H9 (cell line): ENCODE data around the gene DCC. TPM values are rescaled to one million over a fixed set of nuclear protein-coding genes. Genes with fewer than 3 reads are reported as not detected.

ENCODE experiments used
- DNase-seq: peaks from one replicate; pipeline ENCODE4 v3.0.0-alpha.2; 2017
- H2AFZ ChIP-seq: one replicate; pipeline ENCODE4 v1.6.1; 2013; ENCODE audit warnings: mild to moderate bottlenecking, low read length, control low read depth, moderate library complexity
- H2AK5ac ChIP-seq: 2 replicates; pipeline ENCODE4 v1.6.1; 2013; ENCODE audit warnings: low read length, control low read depth, mixed read lengths; ENCODE audit not compliant: insufficient read length
- H2BK120ac ChIP-seq: one replicate; pipeline ENCODE4 v1.6.1; 2013; ENCODE audit warnings: low read depth, mild to moderate bottlenecking, low read length, control low read depth, inconsistent platforms; ENCODE audit not compliant: poor library complexity, severe bottlenecking
- H2BK12ac ChIP-seq: 2 replicates; pipeline ENCODE4 v1.6.1; 2013; ENCODE audit warnings: low read length, control low read depth, mixed read lengths, low read depth; ENCODE audit not compliant: insufficient read length
- H2BK15ac ChIP-seq: 2 replicates; pipeline ENCODE4 v1.6.1; 2013; ENCODE audit warnings: low read depth, low read length, control low read depth
- H2BK20ac ChIP-seq: one replicate; pipeline ENCODE4 v1.6.1; 2013; ENCODE audit warnings: low read depth, mild to moderate bottlenecking, low read length, control low read depth, inconsistent platforms; ENCODE audit not compliant: poor library complexity, severe bottlenecking
- H2BK5ac ChIP-seq: 2 replicates; pipeline ENCODE4 v1.6.1; 2013; ENCODE audit warnings: low read length, control low read depth, mixed read lengths; ENCODE audit not compliant: insufficient read length
- H3K14ac ChIP-seq: 2 replicates; pipeline ENCODE4 v1.6.1; 2013; ENCODE audit warnings: low read length, control low read depth; ENCODE audit not compliant: insufficient read depth
- H3K18ac ChIP-seq: 2 replicates; pipeline ENCODE4 v1.6.1; 2013; ENCODE audit warnings: low read depth, mild to moderate bottlenecking, mixed read lengths, low read length, control low read depth; ENCODE audit not compliant: insufficient read length
- H3K23ac ChIP-seq: 2 replicates; pipeline ENCODE4 v1.6.1; 2013; ENCODE audit warnings: low read length, control low read depth, mixed read lengths, low read depth; ENCODE audit not compliant: insufficient read length
- H3K23me2 ChIP-seq: 2 replicates; pipeline ENCODE4 v1.6.1; 2013; ENCODE audit warnings: low read depth, mild to moderate bottlenecking, mixed read lengths, low read length, control low read depth; ENCODE audit not compliant: insufficient read length, poor library complexity, severe bottlenecking
- H3K27ac ChIP-seq: 2 replicates; pipeline ENCODE4 v1.5.1; 2013; ENCODE audit warnings: low read length, control low read depth, mixed read lengths, low read depth; ENCODE audit not compliant: insufficient read length
- H3K27me3 ChIP-seq: 2 replicates; pipeline ENCODE4 v1.6.1; 2013; ENCODE audit warnings: low read length, control low read depth, inconsistent platforms; ENCODE audit not compliant: insufficient read depth
- H3K4ac ChIP-seq: 2 replicates; pipeline ENCODE4 v1.6.1; 2013; ENCODE audit warnings: low read depth, mild to moderate bottlenecking, control low read depth, inconsistent platforms, low read length, moderate library complexity
- H3K4me1 ChIP-seq: 2 replicates; pipeline ENCODE4 v1.6.1; 2013; ENCODE audit warnings: low read length, control low read depth, inconsistent platforms; ENCODE audit not compliant: insufficient read depth
- H3K4me2 ChIP-seq: 2 replicates; pipeline ENCODE4 v1.6.1; 2013; ENCODE audit warnings: low read length, control low read depth, mixed read lengths; ENCODE audit not compliant: insufficient read length, insufficient read depth
- H3K56ac ChIP-seq: 2 replicates; pipeline ENCODE4 v1.6.1; 2013; ENCODE audit warnings: low read depth, mild to moderate bottlenecking, mixed read lengths, low read length, control low read depth; ENCODE audit not compliant: insufficient read length
- H3K79me1 ChIP-seq: 2 replicates; pipeline ENCODE4 v1.6.1; 2013; ENCODE audit warnings: low read depth, mild to moderate bottlenecking, moderate library complexity, low read length, control low read depth, inconsistent platforms; ENCODE audit not compliant: insufficient read depth, poor library complexity, severe bottlenecking
- H3K79me2 ChIP-seq: 2 replicates; pipeline ENCODE4 v1.6.1; 2013; ENCODE audit warnings: low read length, control low read depth, inconsistent platforms; ENCODE audit not compliant: insufficient read depth
- H3K9ac ChIP-seq: 2 replicates; pipeline ENCODE4 v1.6.1; 2013; ENCODE audit warnings: low read length, control low read depth, mixed read lengths; ENCODE audit not compliant: insufficient read length; ENCODE audit errors: extremely low read depth
- H3K9me3 ChIP-seq: one replicate; pipeline ENCODE4 v1.6.1; 2013; ENCODE audit warnings: low read depth, low read length, inconsistent platforms; ENCODE audit not compliant: control insufficient read depth
- H3T11ph ChIP-seq: one replicate; pipeline ENCODE4 v1.6.1; 2013; ENCODE audit warnings: mild to moderate bottlenecking, low read length, control low read depth, inconsistent platforms
- H4K20me1 ChIP-seq: one replicate; pipeline ENCODE4 v1.6.1; 2013; ENCODE audit not compliant: control insufficient read depth, insufficient read length, insufficient read depth
- H4K5ac ChIP-seq: 2 replicates; pipeline ENCODE4 v1.6.1; 2013; ENCODE audit warnings: low read depth, mild to moderate bottlenecking, mixed read lengths, low read length, control low read depth; ENCODE audit not compliant: insufficient read length
- H4K8ac ChIP-seq: replicated peaks from 2 replicates; pipeline ENCODE4 v1.6.1; 2013; ENCODE audit warnings: low read length, control low read depth, mixed read lengths, low read depth; ENCODE audit not compliant: insufficient read length
- H4K91ac ChIP-seq: 2 replicates; pipeline ENCODE4 v1.6.1; 2013; ENCODE audit warnings: low read depth, mild to moderate bottlenecking, moderate library complexity, mixed read lengths, low read length, control low read depth; ENCODE audit not compliant: insufficient read length
- H3K27ac Mint-ChIP-seq, 3 experiments: 2 replicates in 2 of 3; 3 replicates in 1 of 3; pipeline ENCODE4 v1.8.0; 2020 to 2021; ENCODE audit warnings: mixed read lengths in 3 of 3, mild to moderate bottlenecking in 1 of 3, moderate library complexity in 1 of 3
- H3K27me3 Mint-ChIP-seq: 2 replicates; pipeline ENCODE4 v1.8.0; 2021; ENCODE audit warnings: low read depth, mild to moderate bottlenecking, moderate library complexity, mixed read lengths
- H3K36me3 Mint-ChIP-seq, 3 experiments: 2 replicates in 2 of 3; 3 replicates in 1 of 3; pipeline ENCODE4 v1.8.0; 2020 to 2021; ENCODE audit warnings: low read depth in 3 of 3, mixed read lengths in 3 of 3; ENCODE audit not compliant: insufficient read depth in 1 of 3
- H3K4me1 Mint-ChIP-seq, 2 experiments: 2 replicates each; pipeline ENCODE4 v1.8.0; 2020; ENCODE audit warnings: mixed read lengths in 2 of 2
- H3K4me3 Mint-ChIP-seq, 2 experiments: 2 replicates in 1 of 2; 3 replicates in 1 of 2; pipeline ENCODE4 v1.8.0; 2020 to 2021; ENCODE audit warnings: mild to moderate bottlenecking in 2 of 2, mixed read lengths in 2 of 2, moderate library complexity in 1 of 2
- H3K9me3 Mint-ChIP-seq, 2 experiments: 2 replicates in 1 of 2; 3 replicates in 1 of 2; pipeline ENCODE4 v1.8.0; 2020; ENCODE audit warnings: mild to moderate bottlenecking in 2 of 2, mixed read lengths in 2 of 2, moderate library complexity in 1 of 2
- WGBS: extraction: QIAGEN DNeasy Blood & Tissue Kit; methylation state at CpG from one replicate; pipeline ENCODE4 v1.1.7; 2013; ENCODE audit warnings: missing lambda C conversion rate, low lambda C conversion rate, mixed read lengths; ENCODE audit not compliant: insufficient read length; ENCODE audit errors: extremely low coverage; 5-methylcytosine and 5-hydroxymethylcytosine counted together
- total RNA-seq: library from RNA; stranded (reverse); gene quantifications from 2 replicates; pipeline ENCODE4 v1.2.1, GENCODE V29; 2021
- TF ChIP-seq, protein P1 (sequence below): fragments of 200-600 bp; sonication (generic); conservative IDR thresholded peaks from 3 replicates; pipeline ENCODE4 v1.8.0; 2021; ENCODE audit warnings: antibody characterized with exemption, mild to moderate bottlenecking

DCC gene
- total RNA-seq, 1 experiment from 2014 or later: 0.35 TPM

DNA sequence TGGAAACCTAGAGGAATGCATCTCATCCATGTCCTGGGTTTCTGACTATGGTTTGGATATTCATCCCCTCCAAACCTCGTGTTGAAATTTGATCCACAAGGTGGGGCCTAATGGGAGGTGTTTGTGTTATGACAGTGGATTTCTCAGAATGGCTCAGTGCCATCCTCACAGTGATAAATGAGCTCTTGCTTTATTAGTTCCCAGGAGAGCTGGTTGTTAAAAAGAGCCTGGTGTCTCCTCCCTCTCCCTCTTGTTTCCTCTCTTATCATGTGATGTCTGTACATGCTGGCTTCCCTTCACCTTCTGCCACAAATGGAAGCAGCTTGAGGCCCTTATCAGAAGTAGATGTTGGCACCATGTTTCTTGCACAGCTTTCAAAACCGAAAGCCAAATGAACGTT lies 424.3 kb downstream of the DCC start:
- Mint-ChIP-seq H3K27ac (no peak overlapping the region), H3K4me1 (no peaks in the 10 kb centered on the region; a peak in 1 of 4 replicates), H3K9me3 (peaks cover 3 to 8% of the 10 kb centered on the region in 2 experiments; a peak in 4 of 5 replicates), H3K36me3 (peaks cover 0 to 5% (median 0%) of the 10 kb centered on the region in 3 experiments; a peak in 2 of 7 replicates), H3K4me3 (no peak overlapping the region), H3K27me3 (no peaks in the 10 kb centered on the region)
- Histone ChIP-seq H3K4ac (no peak overlapping the region), H2AK5ac (no peak overlapping the region), H3K56ac (no peak overlapping the region), H3K23me2 (no peaks in the 10 kb centered on the region), H3K4me2 (no peak overlapping the region), H2BK12ac (no peak overlapping the region), H3K23ac (no peak overlapping the region), H3K14ac (no peak overlapping the region), H4K8ac (no peak overlapping the region), H2BK20ac (no peak overlapping the region), H3K27me3 (no peaks in the 10 kb centered on the region), H4K5ac (no peak overlapping the region), H2BK5ac (no peak overlapping the region), H4K20me1 (no peaks in the 10 kb centered on the region), H3T11ph (no peak overlapping the region), H2BK15ac (no peak overlapping the region), H2BK120ac (no peak overlapping the region), H2AFZ (no peak overlapping the region), H4K91ac (no peak overlapping the region), H3K79me1 (no peaks in the 10 kb centered on the region), H3K9me3 (no peaks in the 10 kb centered on the region), H3K4me1 (no peaks in the 10 kb centered on the region), H3K9ac (no peak overlapping the region), H3K18ac (no peak overlapping the region), H3K27ac (no peak overlapping the region), H3K79me2 (no peaks in the 10 kb centered on the region)
- TF ChIP-seq, protein P1, sequence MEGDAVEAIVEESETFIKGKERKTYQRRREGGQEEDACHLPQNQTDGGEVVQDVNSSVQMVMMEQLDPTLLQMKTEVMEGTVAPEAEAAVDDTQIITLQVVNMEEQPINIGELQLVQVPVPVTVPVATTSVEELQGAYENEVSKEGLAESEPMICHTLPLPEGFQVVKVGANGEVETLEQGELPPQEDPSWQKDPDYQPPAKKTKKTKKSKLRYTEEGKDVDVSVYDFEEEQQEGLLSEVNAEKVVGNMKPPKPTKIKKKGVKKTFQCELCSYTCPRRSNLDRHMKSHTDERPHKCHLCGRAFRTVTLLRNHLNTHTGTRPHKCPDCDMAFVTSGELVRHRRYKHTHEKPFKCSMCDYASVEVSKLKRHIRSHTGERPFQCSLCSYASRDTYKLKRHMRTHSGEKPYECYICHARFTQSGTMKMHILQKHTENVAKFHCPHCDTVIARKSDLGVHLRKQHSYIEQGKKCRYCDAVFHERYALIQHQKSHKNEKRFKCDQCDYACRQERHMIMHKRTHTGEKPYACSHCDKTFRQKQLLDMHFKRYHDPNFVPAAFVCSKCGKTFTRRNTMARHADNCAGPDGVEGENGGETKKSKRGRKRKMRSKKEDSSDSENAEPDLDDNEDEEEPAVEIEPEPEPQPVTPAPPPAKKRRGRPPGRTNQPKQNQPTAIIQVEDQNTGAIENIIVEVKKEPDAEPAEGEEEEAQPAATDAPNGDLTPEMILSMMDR: no peak
- no peak for DNase-seq
- WGBS: no CpG with 5 or more reads among the region's 3 CpGs
